Measurements from ENCODE around the gene ZNF655.

DNA sequence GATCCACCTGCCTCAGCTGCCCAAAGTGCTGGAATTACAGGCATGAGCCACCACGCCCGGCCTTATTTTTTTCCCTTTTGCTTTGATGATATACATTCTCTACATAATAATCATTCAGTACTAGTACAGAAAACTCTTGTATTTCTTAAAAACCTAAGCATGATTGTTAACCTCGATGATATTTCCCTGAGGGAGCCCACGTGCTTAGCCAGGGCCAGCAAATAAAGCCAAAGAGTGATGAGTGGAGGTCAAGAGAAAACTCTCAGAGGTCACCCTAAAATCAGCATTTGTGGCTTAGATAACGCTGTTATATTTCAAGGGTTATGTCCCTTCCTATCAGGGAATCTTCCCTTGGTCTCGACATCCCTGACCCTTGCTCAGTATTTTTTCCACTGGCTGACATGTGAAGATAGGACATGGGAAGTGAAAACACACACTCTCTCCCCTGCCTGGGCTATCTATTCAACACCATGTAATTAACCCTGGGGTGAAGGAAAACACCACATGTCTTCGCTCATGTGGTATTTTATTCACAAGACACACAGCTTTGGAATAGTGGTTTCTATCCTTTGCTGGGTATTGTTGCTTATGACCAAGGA is 19.1 kb upstream of the ZNF655 start:
- no peak for TF ChIP-seq NFIC (IDR thresholded peaks at IDR 0.05)
- TF ChIP-seq TCF12 (IDR thresholded peaks at IDR 0.05; ENCODE audit: low read depth), result no peak
